SK-N-SH (cell line): ENCODE data around the gene ASIP. TPM values are rescaled to one million over a fixed set of nuclear protein-coding genes. Genes with fewer than 3 reads are reported as not detected.

Experiments used
- CTCF ChIA-PET: fragments of 300-600, 350-600 bp; formaldehyde crosslinking; extraction: SDS; loops from one replicate; lab custom pipeline; 2021; lab: Yijun Ruan, JAX
- POLR2A ChIA-PET: fragments of 350-600 bp; sonication (Branson Sonifier 250); formaldehyde crosslinking; extraction: SDS; loops from one replicate; lab custom pipeline; 2020; ENCODE audit warnings: antibody characterized with exemption, inconsistent platforms; lab: Yijun Ruan, JAX
- DNase-seq: peaks from one replicate; pipeline ENCODE4 v3.0.0; 2012
- H2AFZ ChIP-seq: fragments of 200-600 bp; sonication (generic); 2 replicates; pipeline ENCODE4 v1.8.1; 2016; ENCODE audit warnings: antibody characterized with exemption, mild to moderate bottlenecking, low read depth
- H3F3A ChIP-seq: fragments of 200-600 bp; sonication (generic); replicated peaks from 2 replicates; pipeline ENCODE3; 2016; ENCODE audit warnings: antibody characterized with exemption, mild to moderate bottlenecking; ENCODE audit not compliant: insufficient read depth
- H3K27ac ChIP-seq, 2 experiments: fragments of 200-500 bp in 1 of 2; fragments of 200-600 bp in 1 of 2; sonication (Bioruptor generic) in 1 of 2; sonication (generic), shearing (Covaris generic) in 1 of 2; 2 replicates each; pipeline versions ENCODE4 v1.5.1 to v1.6.1; 2014 to 2016; ENCODE audit warnings: low read depth in 2 of 2, inconsistent platforms in 1 of 2, low read length in 1 of 2, mild to moderate bottlenecking in 1 of 2, mixed read lengths in 1 of 2
- H3K27me3 ChIP-seq: fragments of 200-600 bp; sonication (generic), shearing (Covaris generic); 2 replicates; pipeline ENCODE4 v1.6.1; 2016; ENCODE audit warnings: mixed run types; ENCODE audit not compliant: insufficient read depth
- H3K36me3 ChIP-seq, 2 experiments: fragments of 200-500 bp in 1 of 2; fragments of 200-600 bp in 1 of 2; sonication (Bioruptor generic) in 1 of 2; sonication (generic) in 1 of 2; replicated peaks in 1 of 2; 2 replicates each; pipeline versions ENCODE3 to v1.5.1; 2014 to 2016; ENCODE audit warnings: low read length in 1 of 2, mild to moderate bottlenecking in 1 of 2; ENCODE audit not compliant: insufficient read depth in 2 of 2, control insufficient read depth in 1 of 2
- H3K4me1 ChIP-seq, 2 experiments: fragments of 200-500 bp in 1 of 2; fragments of 200-600 bp in 1 of 2; sonication (Bioruptor generic) in 1 of 2; sonication (generic), shearing (Covaris generic) in 1 of 2; 2 replicates each; pipeline versions ENCODE4 v1.5.1 to v1.6.1; 2014 to 2016; ENCODE audit warnings: low read depth in 1 of 2, low read length in 1 of 2, mixed run types in 1 of 2; ENCODE audit not compliant: insufficient read depth in 2 of 2, control insufficient read depth in 1 of 2
- H3K4me2 ChIP-seq: fragments of 200-600 bp; sonication (generic), shearing (Covaris generic); 2 replicates; pipeline ENCODE4 v1.6.1; 2017; ENCODE audit warnings: mixed run types
- H3K4me3 ChIP-seq, 2 experiments: fragments of 200-500 bp in 1 of 2; fragments of 200-600 bp in 1 of 2; sonication (Bioruptor generic) in 1 of 2; sonication (generic), shearing (Covaris generic) in 1 of 2; 2 replicates each; pipeline versions ENCODE4 v1.5.1 to v1.8.1; 2014 to 2016; ENCODE audit warnings: low read depth in 2 of 2, inconsistent platforms in 1 of 2, low read length in 1 of 2, mild to moderate bottlenecking in 1 of 2, mixed read lengths in 1 of 2, moderate library complexity in 1 of 2
- H3K79me2 ChIP-seq: fragments of 200-600 bp; sonication (generic); 2 replicates; pipeline ENCODE4 v1.8.1; 2017; ENCODE audit warnings: mild to moderate bottlenecking; ENCODE audit not compliant: insufficient read depth
- H3K9ac ChIP-seq: fragments of 200-600 bp; sonication (generic); 2 replicates; pipeline ENCODE4 v1.6.1; 2017; ENCODE audit warnings: mixed run types
- H3K9me2 ChIP-seq: fragments of 200-600 bp; sonication (generic); 2 replicates; pipeline ENCODE4 v1.6.1; 2017; ENCODE audit warnings: mixed run types
- H3K9me3 ChIP-seq: fragments of 200-600 bp; sonication (generic); 2 replicates; pipeline ENCODE4 v1.6.1; 2017; ENCODE audit warnings: mixed run types, mild to moderate bottlenecking, moderate library complexity
- H4K20me1 ChIP-seq: fragments of 200-600 bp; sonication (generic); 2 replicates; pipeline ENCODE4 v1.6.1; 2017; ENCODE audit warnings: mild to moderate bottlenecking, mixed run types; ENCODE audit not compliant: insufficient read depth
- ELF1 ChIP-seq: IDR thresholded peaks from 2 replicates; pipeline ENCODE4 v1.4.0; 2012
- EZH2phosphoT487 ChIP-seq: fragments of 200-600 bp; sonication (generic); IDR thresholded peaks from 2 replicates; pipeline ENCODE4 v1.6.1; 2017; ENCODE audit warnings: low read depth, mixed run types, mild to moderate bottlenecking, antibody characterized with exemption, moderate library complexity, borderline replicate concordance
- GABPA ChIP-seq: IDR thresholded peaks from 2 replicates; pipeline ENCODE4 v1.4.0; 2012; ENCODE audit warnings: low read depth, mild to moderate bottlenecking
- GATA2 ChIP-seq: sonication (generic); formaldehyde crosslinking; IDR thresholded peaks from 2 replicates; pipeline ENCODE4 v1.5.0; 2020; ENCODE audit warnings: mild to moderate bottlenecking, missing genetic modification reagents
- MXI1 ChIP-seq: IDR thresholded peaks from 2 replicates; pipeline ENCODE4 v1.6.1; 2012; ENCODE audit warnings: mild to moderate bottlenecking, low read depth, low read length, improper control_type of control experiment
- POLR2AphosphoS5 ChIP-seq: IDR thresholded peaks from 2 replicates; pipeline ENCODE4 v1.6.1; 2012; ENCODE audit warnings: low read depth, low read length
- RAD21 ChIP-seq: IDR thresholded peaks from 2 replicates; pipeline ENCODE4 v1.6.1; 2012; ENCODE audit warnings: mild to moderate bottlenecking, low read length
- RCOR1 ChIP-seq: fragments of 150-350 bp; IDR thresholded peaks from 2 replicates; pipeline ENCODE4 v1.6.1; 2017; ENCODE audit warnings: antibody characterized with exemption, low read length
- RFX5 ChIP-seq: IDR thresholded peaks from 2 replicates; pipeline ENCODE4 v1.6.1; 2012; ENCODE audit warnings: mild to moderate bottlenecking, improper control_type of control experiment, low read length
- RXRA ChIP-seq: IDR thresholded peaks from 2 replicates; pipeline ENCODE4 v1.4.0; 2012; ENCODE audit warnings: low read depth, mild to moderate bottlenecking, borderline replicate concordance
- TAF1 ChIP-seq: IDR thresholded peaks from 2 replicates; pipeline ENCODE4 v1.6.1; 2012; ENCODE audit warnings: low read depth, mild to moderate bottlenecking, low read length, moderate library complexity, borderline replicate concordance
- TEAD4 ChIP-seq: IDR thresholded peaks from 2 replicates; pipeline ENCODE4 v1.4.0; 2012; ENCODE audit warnings: mild to moderate bottlenecking, borderline replicate concordance; ENCODE audit not compliant: insufficient read depth
- WGBS: methylation state at CpG from one replicate; pipeline ENCODE4 v1.1.6; 2017; ENCODE audit warnings: low lambda C conversion rate; 5-methylcytosine and 5-hydroxymethylcytosine counted together
- polyA plus RNA-seq, 3 experiments: library from polyadenylated mRNA; depleted of rRNA; stranded (reverse); fragments of >200 nt; gene quantifications; 2 replicates each; pipeline ENCODE4 v1.2.3, GENCODE V29; 2012
- TF ChIP-seq, protein P1 (sequence below): fragments of 200-600 bp; sonication (generic); IDR thresholded peaks from 2 replicates; pipeline ENCODE4 v1.6.1; 2017; ENCODE audit warnings: antibody characterized with exemption, mild to moderate bottlenecking, moderate library complexity
- TF ChIP-seq, protein P2 (sequence below): IDR thresholded peaks from 2 replicates; pipeline ENCODE4; 2012

ASIP gene
- polyA plus RNA-seq, 1 of the 3 experiments (the other 2 are of a cell fraction), result 0.15 TPM

DNA sequence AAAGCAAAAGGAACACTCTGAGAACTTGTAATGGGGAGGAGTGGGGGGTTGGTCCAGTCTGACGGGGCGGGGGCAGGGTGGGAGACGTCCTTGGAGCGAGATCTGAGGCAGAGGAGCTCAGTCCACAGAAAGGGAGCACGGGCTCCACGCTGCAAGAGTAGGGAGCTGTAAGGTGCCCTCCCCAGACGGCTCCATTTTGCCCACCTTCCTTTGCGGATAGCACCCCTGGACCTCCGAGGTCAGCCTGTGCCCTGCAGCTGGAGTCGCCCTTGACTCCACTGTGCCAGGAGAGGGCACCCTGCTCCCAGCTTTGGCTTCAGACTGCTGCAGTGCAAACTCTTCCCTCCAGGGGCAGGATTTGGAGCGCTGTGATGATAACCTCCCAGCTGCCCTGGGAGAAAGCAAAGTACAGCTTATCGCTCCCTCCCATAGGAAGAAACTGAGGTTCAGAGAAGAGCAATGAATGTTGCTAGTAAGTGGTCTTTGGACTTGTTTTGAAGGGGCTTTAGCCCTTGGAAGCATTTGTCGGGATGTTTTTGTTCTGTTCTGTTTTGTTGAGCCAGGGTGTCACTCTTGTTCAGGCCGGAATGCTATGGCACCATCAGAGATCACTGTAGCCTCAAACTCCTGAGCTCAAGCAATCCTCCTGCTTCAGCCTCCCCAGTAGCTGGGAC lies 71.5 kb downstream of the ASIP start (continued):
- no peak for TF ChIP-seq RCOR1
- TF ChIP-seq POLR2AphosphoS5, result no peak
- TF ChIP-seq RFX5, result no peak
- TF ChIP-seq TEAD4, result no peak
- TF ChIP-seq GABPA, result no peak

DNA sequence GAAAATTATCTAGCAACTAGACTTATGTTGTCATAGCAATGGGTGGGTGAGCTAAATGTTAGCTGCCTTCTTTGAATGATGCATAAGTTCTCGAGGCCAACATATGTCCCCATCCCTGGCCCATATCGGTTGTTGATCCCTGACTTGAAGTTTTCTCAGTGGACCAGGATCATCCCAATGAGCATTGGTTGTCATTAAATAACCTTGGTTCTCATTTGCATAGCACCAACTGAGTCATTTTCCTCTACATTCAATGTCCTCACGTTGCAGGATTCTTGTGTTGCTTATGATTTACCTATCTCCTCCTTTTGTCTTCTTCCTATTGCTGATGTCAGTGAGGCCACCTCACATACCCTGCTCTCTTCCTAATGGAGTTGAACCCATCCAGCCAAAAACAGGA lies 74.0 kb downstream of the ASIP start:
- 93% methylated on average over 2 of the region's 3 CpGs for WGBS
- H3K36me3 ChIP-seq, result no peaks in the 10 kb centered on the region
- H3K9me2 ChIP-seq, result no peaks in the 10 kb centered on the region
- no peaks in the 10 kb centered on the region for H3K9me3 ChIP-seq
- H3K9ac ChIP-seq, result no peak overlapping the region
- H3K79me2 ChIP-seq, result no peaks in the 10 kb centered on the region
- no peaks in the 10 kb centered on the region for H3K27me3 ChIP-seq
- no peak overlapping the region for H3K4me3 ChIP-seq
- H3K27ac ChIP-seq, result no peak overlapping the region
- TF ChIP-seq RXRA, result no peak
- no peak for TF ChIP-seq GATA2 (CRISPR knock-in tag)
- TF ChIP-seq RAD21, result no peak
- TF ChIP-seq RCOR1, result no peak
- TF ChIP-seq MXI1, result no peak
- TF ChIP-seq, protein P1, sequence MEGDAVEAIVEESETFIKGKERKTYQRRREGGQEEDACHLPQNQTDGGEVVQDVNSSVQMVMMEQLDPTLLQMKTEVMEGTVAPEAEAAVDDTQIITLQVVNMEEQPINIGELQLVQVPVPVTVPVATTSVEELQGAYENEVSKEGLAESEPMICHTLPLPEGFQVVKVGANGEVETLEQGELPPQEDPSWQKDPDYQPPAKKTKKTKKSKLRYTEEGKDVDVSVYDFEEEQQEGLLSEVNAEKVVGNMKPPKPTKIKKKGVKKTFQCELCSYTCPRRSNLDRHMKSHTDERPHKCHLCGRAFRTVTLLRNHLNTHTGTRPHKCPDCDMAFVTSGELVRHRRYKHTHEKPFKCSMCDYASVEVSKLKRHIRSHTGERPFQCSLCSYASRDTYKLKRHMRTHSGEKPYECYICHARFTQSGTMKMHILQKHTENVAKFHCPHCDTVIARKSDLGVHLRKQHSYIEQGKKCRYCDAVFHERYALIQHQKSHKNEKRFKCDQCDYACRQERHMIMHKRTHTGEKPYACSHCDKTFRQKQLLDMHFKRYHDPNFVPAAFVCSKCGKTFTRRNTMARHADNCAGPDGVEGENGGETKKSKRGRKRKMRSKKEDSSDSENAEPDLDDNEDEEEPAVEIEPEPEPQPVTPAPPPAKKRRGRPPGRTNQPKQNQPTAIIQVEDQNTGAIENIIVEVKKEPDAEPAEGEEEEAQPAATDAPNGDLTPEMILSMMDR, result no peak
- TF ChIP-seq TEAD4, result no peak
- no peak for TF ChIP-seq ELF1
- no peak for TF ChIP-seq GABPA
- TF ChIP-seq TAF1, result no peak
- no peak for TF ChIP-seq EZH2phosphoT487
- TF ChIP-seq, protein P2, sequence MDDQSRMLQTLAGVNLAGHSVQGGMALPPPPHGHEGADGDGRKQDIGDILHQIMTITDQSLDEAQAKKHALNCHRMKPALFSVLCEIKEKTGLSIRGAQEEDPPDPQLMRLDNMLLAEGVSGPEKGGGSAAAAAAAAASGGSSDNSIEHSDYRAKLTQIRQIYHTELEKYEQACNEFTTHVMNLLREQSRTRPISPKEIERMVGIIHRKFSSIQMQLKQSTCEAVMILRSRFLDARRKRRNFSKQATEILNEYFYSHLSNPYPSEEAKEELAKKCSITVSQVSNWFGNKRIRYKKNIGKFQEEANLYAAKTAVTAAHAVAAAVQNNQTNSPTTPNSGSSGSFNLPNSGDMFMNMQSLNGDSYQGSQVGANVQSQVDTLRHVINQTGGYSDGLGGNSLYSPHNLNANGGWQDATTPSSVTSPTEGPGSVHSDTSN, result no peak
- H3K4me1 ChIP-seq, result peaks cover 0 to 4% of the 10 kb centered on the region in 2 experiments; a peak in 2 of 4 replicates
- no peaks in the 10 kb centered on the region for H3F3A ChIP-seq
- ChIA-PET CTCF (interaction anchor here (0.9 to 1.3 kb wide), 3 partner anchors 158 to 454 kb away, joined by 3 to 4 read pairs (median 3); no protein-coding TSS in a partner anchor), POLR2A (no interaction called here)
- H3K4me2 ChIP-seq, result no peak overlapping the region
- H4K20me1 ChIP-seq, result no peaks in the 10 kb centered on the region
- no peak overlapping the region for H2AFZ ChIP-seq
- no peak for DNase-seq
